HCT116 (cell line): ENCODE data around the gene INTS6L. TPM values are rescaled to one million over a fixed set of nuclear protein-coding genes. Genes with fewer than 3 reads are reported as not detected.

Experiments
- ATAC-seq: fragments of 200-7000 bp; cut with Tn5 transposase; 2 replicates; pipeline ENCODE4 v1.9.1; 2020; ENCODE audit warnings: mild to moderate bottlenecking, moderate library complexity
- BruUV-seq: library from RNA; stranded (reverse); fragments of 400-500 nt; replicated peaks from 2 replicates; lab custom pipeline; 2021; lab: Mats Ljungman, UMichigan
- CTCF ChIA-PET: fragments of 300-600 bp; sonication (Branson Sonifier 250); formaldehyde crosslinking; loops from one replicate; lab custom pipeline; 2021; ENCODE audit warnings: antibody characterized with exemption; lab: Charles Lee
- POLR2A ChIA-PET: fragments of 300-600, 350-600 bp; sonication (Branson Sonifier 250); formaldehyde crosslinking; loops from one replicate; lab custom pipeline; 2021; ENCODE audit warnings: antibody characterized with exemption; lab: Charles Lee
- RAD21 ChIA-PET, 2 experiments: fragments of 300-600 bp; sonication (Branson Sonifier 250); formaldehyde crosslinking; loops; one replicate each; lab custom pipeline; 2023; ENCODE audit warnings: low total read pairs in 2 of 2; ENCODE audit not compliant: uncharacterized antibody in 2 of 2, unreplicated experiment in 2 of 2, low non-redundant PET in 1 of 2; lab: Charles Lee
- DNase-seq: peaks from one replicate; pipeline ENCODE4 v3.0.0-alpha.2; 2010; ENCODE audit warnings: low read depth, low spot score
- H2AFZ ChIP-seq: fragments of 200-600 bp; shearing (Covaris generic), sonication (generic); 2 replicates; pipeline ENCODE4 v1.6.1; 2017; ENCODE audit warnings: low read depth, mixed run types, mixed read lengths, antibody characterized with exemption, low read length; ENCODE audit not compliant: poor library complexity, severe bottlenecking
- H3K27ac ChIP-seq: 2 replicates; pipeline ENCODE4 v1.5.1; 2012; ENCODE audit warnings: low read depth, low read length
- H3K27me3 ChIP-seq: fragments of 200-600 bp; sonication (generic); 2 replicates; pipeline ENCODE4 v1.6.1; 2016; ENCODE audit warnings: mixed run types, low read length, mixed read lengths; ENCODE audit not compliant: insufficient read depth
- H3K36me3 ChIP-seq, 2 experiments: fragments of 200-500 bp in 1 of 2; fragments of 200-600 bp in 1 of 2; sonication (Bioruptor generic) in 1 of 2; sonication (generic) in 1 of 2; 2 replicates each; pipeline versions ENCODE4 v1.5.1 to v1.6.1; 2014 to 2016; ENCODE audit warnings: low read length in 2 of 2, inconsistent platforms in 1 of 2, mixed read lengths in 1 of 2, mixed run types in 1 of 2; ENCODE audit not compliant: insufficient read depth in 2 of 2, control insufficient read depth in 1 of 2
- H3K4me1 ChIP-seq, 2 experiments: fragments of 200-600 bp in 1 of 2; sonication (generic) in 1 of 2; 2 replicates each; pipeline versions ENCODE4 v1.5.1 to v1.6.1; 2012 to 2017; ENCODE audit warnings: low read length in 2 of 2, inconsistent platforms in 1 of 2, mild to moderate bottlenecking in 1 of 2, mixed read lengths in 1 of 2, mixed run types in 1 of 2, moderate library complexity in 1 of 2; ENCODE audit not compliant: insufficient read depth in 2 of 2, control insufficient read depth in 1 of 2
- H3K4me2 ChIP-seq: fragments of 200-600 bp; sonication (generic); 2 replicates; pipeline ENCODE4 v1.6.1; 2017; ENCODE audit warnings: mixed run types, low read length, mixed read lengths
- H3K4me3 ChIP-seq, 2 experiments: fragments of 200-600 bp in 1 of 2; sonication (generic) in 1 of 2; replicated peaks in 1 of 2; 2 replicates each; pipeline ENCODE4 v1.5.1; 2011 to 2016; ENCODE audit warnings: low read length in 2 of 2, control low read depth in 1 of 2, low read depth in 1 of 2, mild to moderate bottlenecking in 1 of 2, mixed read lengths in 1 of 2, mixed run types in 1 of 2
- H3K79me2 ChIP-seq: fragments of 200-600 bp; sonication (generic); 2 replicates; pipeline ENCODE4 v1.6.1; 2017; ENCODE audit warnings: mild to moderate bottlenecking, mixed run types, low read length, moderate library complexity, mixed read lengths; ENCODE audit not compliant: insufficient read depth
- H3K9ac ChIP-seq: fragments of 200-600 bp; sonication (generic); 2 replicates; pipeline ENCODE4 v1.6.1; 2016; ENCODE audit warnings: low read length, mixed read lengths
- H3K9me2 ChIP-seq: fragments of 200-600 bp; sonication (generic), shearing (Covaris generic); 2 replicates; pipeline ENCODE4 v1.6.1; 2017; ENCODE audit warnings: mixed run types, mild to moderate bottlenecking, moderate library complexity; ENCODE audit not compliant: insufficient read depth
- H3K9me3 ChIP-seq, 2 experiments: fragments of 200-500 bp in 1 of 2; fragments of 200-600 bp in 1 of 2; sonication (Bioruptor generic) in 1 of 2; sonication (generic) in 1 of 2; 2 replicates each; pipeline ENCODE4 v1.6.1; 2014 to 2017; ENCODE audit warnings: low read length in 2 of 2, mixed read lengths in 2 of 2, inconsistent platforms in 1 of 2, low read depth in 1 of 2, mild to moderate bottlenecking in 1 of 2, mixed run types in 1 of 2, moderate library complexity in 1 of 2; ENCODE audit not compliant: control insufficient read depth in 1 of 2, insufficient read depth in 1 of 2
- H4K20me1 ChIP-seq: fragments of 200-600 bp; sonication (generic), shearing (Covaris generic); 2 replicates; pipeline ENCODE4 v1.6.1; 2017; ENCODE audit warnings: mixed run types, mild to moderate bottlenecking, moderate library complexity; ENCODE audit not compliant: insufficient read depth
- ATF3 ChIP-seq: IDR thresholded peaks from 2 replicates; pipeline ENCODE4 v1.6.1; 2012
- CBX3 ChIP-seq: IDR thresholded peaks from 2 replicates; pipeline ENCODE4 v1.6.1; 2012; ENCODE audit warnings: low read depth
- CEBPB ChIP-seq: IDR thresholded peaks from 2 replicates; pipeline ENCODE4 v1.6.1; 2012; ENCODE audit warnings: low read depth
- CTCF ChIP-seq, 3 experiments: fragments of 200-600 bp in 1 of 3; sonication (generic) in 1 of 3; IDR thresholded peaks in 2 of 3; conservative IDR thresholded peaks in 1 of 3; 2 replicates each; pipeline ENCODE4 v1.5.1; 2012 to 2017; ENCODE audit warnings: low read depth in 2 of 3, low read length in 2 of 3, antibody characterized with exemption in 1 of 3, borderline replicate concordance in 1 of 3, control low read depth in 1 of 3, mild to moderate bottlenecking in 1 of 3, mixed read lengths in 1 of 3, mixed run types in 1 of 3, moderate library complexity in 1 of 3; ENCODE audit not compliant: insufficient read depth in 1 of 3
- FOSL1 ChIP-seq: IDR thresholded peaks from 2 replicates; pipeline ENCODE4 v1.6.1; 2012; ENCODE audit warnings: low read depth
- MAX ChIP-seq: IDR thresholded peaks from 2 replicates; pipeline ENCODE4 v1.6.1; 2012
- POLR2AphosphoS5 ChIP-seq: IDR thresholded peaks from 2 replicates; pipeline ENCODE4 v1.6.1; 2011; ENCODE audit warnings: mild to moderate bottlenecking, low read depth, low read length, moderate library complexity
- RAD21 ChIP-seq: IDR thresholded peaks from 2 replicates; pipeline ENCODE4 v1.6.1; 2012; ENCODE audit warnings: low read depth, mild to moderate bottlenecking
- SP1 ChIP-seq: IDR thresholded peaks from 2 replicates; pipeline ENCODE4 v1.6.1; 2012; ENCODE audit warnings: low read depth
- TCF7L2 ChIP-seq: IDR thresholded peaks from 2 replicates; pipeline ENCODE4 v1.7.0; 2011; ENCODE audit warnings: borderline replicate concordance, inconsistent platforms; ENCODE audit not compliant: insufficient read depth, insufficient read length; ENCODE audit errors: extremely low read depth
- YY1 ChIP-seq: IDR thresholded peaks from 2 replicates; pipeline ENCODE4 v1.6.1; 2011; ENCODE audit warnings: low read length, low read depth, moderate library complexity, mild to moderate bottlenecking; ENCODE audit not compliant: insufficient replicate concordance; ENCODE audit errors: extremely low read depth
- ZNF274 ChIP-seq: fragments of 200-500 bp; sonication (Bioruptor generic); IDR thresholded peaks from 2 replicates; pipeline ENCODE4 v1.6.1; 2014; ENCODE audit warnings: mild to moderate bottlenecking, low read depth, low read length, inconsistent platforms
- intact Hi-C: fragments of 100-400 bp; cut with micrococcal nuclease; formaldehyde crosslinking; loops from 2 replicates; pipeline ENCODE4 v1.10.0; 2022
- total RNA-seq: library from RNA; stranded (reverse); gene quantifications from one replicate; pipeline ENCODE4 v1.2.1, GENCODE V29; 2021; ENCODE audit not compliant: unreplicated experiment

The INTS6L gene
- total RNA-seq, 1 experiment from 2014 or later, result 3.6 TPM

DNA sequence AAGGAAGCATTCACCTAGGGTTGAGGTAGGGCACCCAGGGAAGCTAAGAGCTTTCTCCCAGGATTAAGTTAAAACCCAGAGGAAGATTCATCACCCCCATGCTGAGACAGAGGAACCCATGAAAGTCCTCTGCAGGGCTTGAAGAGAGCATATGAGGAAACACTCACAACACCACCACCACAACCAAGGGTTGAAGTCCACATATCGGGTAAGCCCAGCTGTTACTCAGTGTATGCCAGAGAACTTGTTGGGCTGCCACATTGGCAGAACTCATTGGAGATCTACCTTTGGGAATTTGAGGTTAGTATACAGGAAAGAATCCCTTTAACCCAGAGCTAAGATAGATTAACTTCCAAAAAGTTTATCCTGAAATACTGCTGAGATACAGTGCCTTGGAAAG, 75.1 kb downstream of the INTS6L start:
- no peak for DNase-seq
- CTCF ChIA-PET, result interaction anchor here (1.5 kb wide), 1 partner anchor 132 kb away, joined by 4 read pairs; no protein-coding TSS in a partner anchor
- TF ChIP-seq YY1, result no peak
- no peak for TF ChIP-seq POLR2AphosphoS5
- TF ChIP-seq FOSL1, result no peak
- no peak for TF ChIP-seq CTCF (IDR thresholded peaks at IDR 0.05 in 2 of 3, conservative IDR thresholded peaks at IDR 0.05 in 1 of 3; ENCODE audit: borderline replicate concordance in 1 of 3, insufficient read depth in 1 of 3, low read depth in 2 of 3, low read length in 2 of 3)
- no peak for TF ChIP-seq ATF3
- no peak for TF ChIP-seq CEBPB
- no peak for TF ChIP-seq MAX
- TF ChIP-seq ZNF274, result no peak
- TF ChIP-seq CBX3, result no peak
- no peak for TF ChIP-seq SP1
- TF ChIP-seq RAD21, result no peak
- no peak for TF ChIP-seq TCF7L2

More for the DNA sequence above, 75.1 kb downstream of the INTS6L start:
- no TSS peak for BruUV-seq
- Histone ChIP-seq H3K9me2 (no peaks in the 10 kb centered on the region), H3K79me2 (no peaks in the 10 kb centered on the region), H3K27ac (no peak overlapping the region), H4K20me1 (no peaks in the 10 kb centered on the region), H3K36me3 (no peaks in the 10 kb centered on the region), H3K4me2 (no peak overlapping the region), H2AFZ (no peak overlapping the region), H3K9me3 (no peaks in the 10 kb centered on the region), H3K9ac (no peak overlapping the region), H3K4me1 (no peaks in the 10 kb centered on the region), H3K4me3 (no peak overlapping the region), H3K27me3 (no peaks in the 10 kb centered on the region)
- ChIA-PET RAD21 (no interaction called here), POLR2A (no interaction called here)
- intact Hi-C loops, result no loop called here
- no peak for ATAC-seq
